Loucy (cell line): ENCODE measurements around the gene TRAPPC5.

Experiments
- H2AFZ ChIP-seq: fragments of 200-600 bp; sonication (generic); 2 replicates; pipeline ENCODE4 v1.6.0; 2016; ENCODE audit warnings: antibody characterized with exemption, mild to moderate bottlenecking, low read length, moderate library complexity
- H3F3A ChIP-seq: fragments of 200-600 bp; 2 replicates; pipeline ENCODE4 v1.6.0; 2016; ENCODE audit warnings: antibody characterized with exemption, low read depth, mild to moderate bottlenecking
- H3K27me3 ChIP-seq: fragments of 200-600 bp; sonication (generic); 2 replicates; pipeline ENCODE4 v1.6.1; 2014; ENCODE audit warnings: low read length, mild to moderate bottlenecking; ENCODE audit not compliant: insufficient read depth, poor library complexity, severe bottlenecking
- H3K36me3 ChIP-seq: fragments of 200-600 bp; sonication (generic); 2 replicates; pipeline ENCODE4 v1.6.1; 2016; ENCODE audit warnings: low read length; ENCODE audit not compliant: insufficient read depth
- H3K4me1 ChIP-seq: fragments of 200-600 bp; sonication (generic); 2 replicates; pipeline ENCODE4 v1.5.1; 2014; ENCODE audit warnings: low read length, mild to moderate bottlenecking; ENCODE audit not compliant: insufficient read depth, poor library complexity, severe bottlenecking
- H3K4me2 ChIP-seq: fragments of 200-600 bp; sonication (generic); 2 replicates; pipeline ENCODE4 v1.6.0; 2014; ENCODE audit warnings: antibody characterized with exemption, low read length, low read depth, mild to moderate bottlenecking; ENCODE audit not compliant: poor library complexity, severe bottlenecking
- H3K4me3 ChIP-seq: fragments of 200-600 bp; sonication (generic); 2 replicates; pipeline ENCODE4 v1.5.1; 2014; ENCODE audit warnings: low read length, mild to moderate bottlenecking, mixed read lengths; ENCODE audit not compliant: poor library complexity, severe bottlenecking
- H3K79me2 ChIP-seq: fragments of 200-600 bp; sonication (generic); 2 replicates; pipeline ENCODE4 v1.6.1; 2014; ENCODE audit warnings: low read length; ENCODE audit not compliant: insufficient read depth
- H3K9ac ChIP-seq: fragments of 200-600 bp; sonication (generic); 2 replicates; pipeline ENCODE4 v1.6.0; 2014; ENCODE audit warnings: mild to moderate bottlenecking, low read depth, low read length, moderate library complexity; ENCODE audit not compliant: poor library complexity, severe bottlenecking
- H3K9me2 ChIP-seq: fragments of 200-600 bp; sonication (generic); replicated peaks from 2 replicates; pipeline ENCODE4 v1.6.1; 2016; ENCODE audit warnings: low read depth, low read length, mixed read lengths
- H3K9me3 ChIP-seq: fragments of 200-600 bp; sonication (generic); 2 replicates; pipeline ENCODE4 v1.6.1; 2014; ENCODE audit warnings: mild to moderate bottlenecking, antibody characterized with exemption, low read length, low read depth; ENCODE audit not compliant: insufficient read depth
- H4K20me1 ChIP-seq: fragments of 200-600 bp; sonication (generic); 2 replicates; pipeline ENCODE4 v1.6.0; 2014; ENCODE audit warnings: antibody characterized with exemption, low read length, mild to moderate bottlenecking; ENCODE audit not compliant: insufficient read depth, poor library complexity, severe bottlenecking
- EZH2phosphoT487 ChIP-seq: fragments of 200-600 bp; IDR thresholded peaks from 2 replicates; pipeline ENCODE4 v1.6.1; 2018; ENCODE audit warnings: antibody characterized with exemption, mild to moderate bottlenecking, moderate library complexity, borderline replicate concordance
- TF ChIP-seq, protein P1 (sequence below): fragments of 200-600 bp; sonication (generic); conservative IDR thresholded peaks from 2 replicates; pipeline ENCODE4 v1.5.1; 2014; ENCODE audit warnings: mild to moderate bottlenecking, antibody characterized with exemption, low read length

The TRAPPC5 gene

DNA sequence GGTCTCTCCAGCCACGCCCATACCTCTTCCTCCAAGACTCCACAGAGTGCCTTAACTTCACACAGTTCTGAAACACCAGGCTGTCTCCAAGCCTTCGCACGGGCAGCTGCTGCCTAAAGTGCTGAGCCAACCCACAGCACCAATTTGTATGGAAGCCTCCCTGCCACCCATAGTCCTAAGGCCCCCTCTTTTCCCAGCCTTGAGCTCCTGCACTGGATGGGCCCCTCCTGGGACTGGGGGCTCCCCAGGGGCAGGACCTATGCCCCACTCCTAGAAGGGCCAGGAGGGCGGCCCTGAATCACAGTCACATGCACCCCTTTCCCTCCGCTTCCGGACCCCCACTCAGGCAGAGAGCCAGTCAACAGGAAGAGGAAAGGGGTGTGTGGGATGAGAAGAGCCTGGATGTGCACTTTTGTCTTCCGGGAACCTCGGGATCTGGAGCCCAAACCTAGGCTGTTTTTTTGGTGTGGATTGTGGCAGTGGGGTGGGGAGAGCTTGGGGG, 26.4 kb downstream of the TRAPPC5 start:
- no peaks in the 10 kb centered on the region for H3K4me1 ChIP-seq
- H2AFZ ChIP-seq = no peak overlapping the region
- no peaks in the 10 kb centered on the region for H3F3A ChIP-seq
- no peaks in the 10 kb centered on the region for H3K9me2 ChIP-seq
- H4K20me1 ChIP-seq = no peaks in the 10 kb centered on the region
- H3K4me2 ChIP-seq = no peak overlapping the region
- no peaks in the 10 kb centered on the region for H3K9me3 ChIP-seq
- H3K4me3 ChIP-seq = no peak overlapping the region
- no peaks in the 10 kb centered on the region for H3K79me2 ChIP-seq
- H3K9ac ChIP-seq = no peak overlapping the region
- H3K36me3 ChIP-seq = no peaks in the 10 kb centered on the region
- TF ChIP-seq, protein P1, sequence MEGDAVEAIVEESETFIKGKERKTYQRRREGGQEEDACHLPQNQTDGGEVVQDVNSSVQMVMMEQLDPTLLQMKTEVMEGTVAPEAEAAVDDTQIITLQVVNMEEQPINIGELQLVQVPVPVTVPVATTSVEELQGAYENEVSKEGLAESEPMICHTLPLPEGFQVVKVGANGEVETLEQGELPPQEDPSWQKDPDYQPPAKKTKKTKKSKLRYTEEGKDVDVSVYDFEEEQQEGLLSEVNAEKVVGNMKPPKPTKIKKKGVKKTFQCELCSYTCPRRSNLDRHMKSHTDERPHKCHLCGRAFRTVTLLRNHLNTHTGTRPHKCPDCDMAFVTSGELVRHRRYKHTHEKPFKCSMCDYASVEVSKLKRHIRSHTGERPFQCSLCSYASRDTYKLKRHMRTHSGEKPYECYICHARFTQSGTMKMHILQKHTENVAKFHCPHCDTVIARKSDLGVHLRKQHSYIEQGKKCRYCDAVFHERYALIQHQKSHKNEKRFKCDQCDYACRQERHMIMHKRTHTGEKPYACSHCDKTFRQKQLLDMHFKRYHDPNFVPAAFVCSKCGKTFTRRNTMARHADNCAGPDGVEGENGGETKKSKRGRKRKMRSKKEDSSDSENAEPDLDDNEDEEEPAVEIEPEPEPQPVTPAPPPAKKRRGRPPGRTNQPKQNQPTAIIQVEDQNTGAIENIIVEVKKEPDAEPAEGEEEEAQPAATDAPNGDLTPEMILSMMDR = no peak
- no peak for TF ChIP-seq EZH2phosphoT487
- H3K27me3 ChIP-seq = no peaks in the 10 kb centered on the region

DNA sequence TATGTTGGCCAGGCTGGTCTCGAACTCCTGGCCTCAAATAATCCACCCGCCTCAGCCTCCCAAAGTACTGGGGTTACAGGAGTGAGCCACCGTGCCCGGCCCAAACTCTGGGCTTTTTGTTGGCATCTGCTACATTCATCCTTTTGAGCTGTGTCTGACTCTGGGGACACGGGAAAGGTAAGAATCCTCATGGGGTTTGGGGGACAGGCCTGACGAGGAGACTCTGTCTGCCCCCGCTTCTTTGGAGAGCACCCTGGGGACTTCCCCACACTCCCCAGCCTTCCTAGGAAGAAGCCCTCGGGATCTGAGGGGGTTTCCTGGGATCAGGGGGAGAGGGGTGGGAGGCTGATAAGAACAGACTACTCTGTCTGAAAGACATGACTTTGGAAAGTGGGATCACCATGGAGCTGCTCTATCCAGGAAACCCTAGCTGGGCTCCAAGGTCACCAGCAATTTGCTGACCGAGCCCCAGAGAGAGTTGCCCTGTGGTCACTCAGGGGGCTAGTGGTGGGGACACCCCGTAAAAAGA, 29.4 kb downstream of the TRAPPC5 start:
- Histone ChIP-seq H3K9me2 (no peaks in the 10 kb centered on the region), H4K20me1 (no peaks in the 10 kb centered on the region), H3K4me1 (no peaks in the 10 kb centered on the region), H3F3A (no peaks in the 10 kb centered on the region), H3K36me3 (no peaks in the 10 kb centered on the region), H3K9me3 (no peaks in the 10 kb centered on the region), H3K9ac (no peak overlapping the region), H2AFZ (no peak overlapping the region), H3K4me2 (no peak overlapping the region), H3K79me2 (no peaks in the 10 kb centered on the region), H3K27me3 (no peaks in the 10 kb centered on the region), H3K4me3 (no peak overlapping the region)
- TF ChIP-seq EZH2phosphoT487 = no peak
- TF ChIP-seq, protein P1 = no peak

DNA sequence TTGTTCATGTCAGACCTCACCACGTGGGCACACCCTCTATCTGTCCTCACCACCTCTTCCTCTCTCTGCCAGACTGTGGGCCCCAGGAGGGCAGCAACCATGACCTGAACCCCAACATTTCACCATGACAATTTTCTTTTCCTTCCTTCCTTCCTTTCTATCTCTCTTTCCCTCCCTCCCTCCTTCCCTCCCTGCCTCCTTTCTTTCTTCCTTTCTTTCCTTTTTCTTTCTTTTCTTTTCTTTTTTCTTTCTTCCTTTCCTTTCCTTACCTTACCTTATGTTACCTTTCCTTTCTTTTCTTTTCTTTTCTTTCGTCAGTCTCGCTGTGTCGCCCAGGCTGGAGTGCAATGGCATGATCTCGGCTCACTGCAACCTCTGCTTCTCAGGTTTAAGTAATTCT, 30.0 kb downstream of the TRAPPC5 start:
- H2AFZ ChIP-seq = no peak overlapping the region
- H3K4me1 ChIP-seq = no peaks in the 10 kb centered on the region
- TF ChIP-seq, protein P1 = no peak
- no peak for TF ChIP-seq EZH2phosphoT487
- H4K20me1 ChIP-seq = no peaks in the 10 kb centered on the region
- H3K4me2 ChIP-seq = no peak overlapping the region
- H3K79me2 ChIP-seq = no peaks in the 10 kb centered on the region
- H3F3A ChIP-seq = no peaks in the 10 kb centered on the region
- no peaks in the 10 kb centered on the region for H3K9me3 ChIP-seq
- H3K9ac ChIP-seq = no peak overlapping the region
- H3K27me3 ChIP-seq = no peaks in the 10 kb centered on the region
- H3K36me3 ChIP-seq = no peaks in the 10 kb centered on the region
- no peaks in the 10 kb centered on the region for H3K9me2 ChIP-seq
- no peak overlapping the region for H3K4me3 ChIP-seq
